MM.1S (cell line): ENCODE results near the gene ACAA2.

ENCODE experiments used
- CTCF ChIP-seq: fragments of 300-600 bp; sonication (generic); IDR thresholded peaks from 2 replicates; pipeline ENCODE4 v1.5.1; 2016; ENCODE audit warnings: antibody characterized with exemption, low read length, mixed read lengths
- EZH2 ChIP-seq: fragments of 300-600 bp; sonication (generic); optimal IDR thresholded peaks from 2 replicates; pipeline ENCODE3; 2017; ENCODE audit warnings: low read depth, mild to moderate bottlenecking, antibody characterized with exemption, low read length, mixed read lengths
- EZH2phosphoT487 ChIP-seq: fragments of 300-600 bp; sonication (generic); IDR thresholded peaks from 2 replicates; pipeline ENCODE4 v1.6.1; 2018; ENCODE audit warnings: antibody characterized with exemption, low read length

DNA sequence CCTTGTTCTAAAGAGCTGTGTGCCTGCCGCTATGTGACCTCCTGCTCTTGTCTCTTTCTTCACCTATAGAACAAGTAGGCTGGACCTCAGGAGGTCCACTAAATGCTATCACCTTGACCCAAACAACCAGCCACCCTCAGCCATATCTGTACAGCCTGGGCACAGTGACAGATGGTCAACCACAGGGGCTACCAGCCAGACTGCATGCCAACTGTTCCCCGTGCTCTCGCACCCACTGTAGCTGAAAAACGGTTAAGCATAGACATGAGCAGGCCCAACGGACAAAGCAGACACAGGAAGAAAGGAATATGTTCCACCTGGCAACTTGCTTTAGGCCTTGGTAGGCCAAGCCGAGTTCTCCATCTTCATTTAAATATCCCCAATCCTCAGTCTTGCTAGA, 43.2 kb upstream of the ACAA2 start:
- TF ChIP-seq EZH2phosphoT487 (no peak), EZH2 (no peak), CTCF (no peak)
